Immature natural killer cell (primary cell): ENCODE data around the gene DNAL1. TPM values are rescaled to one million over a fixed set of nuclear protein-coding genes. Genes with fewer than 3 reads are reported as not detected.
A peak's percentile ranks its signal among the peaks of the same experiment; 100 is the strongest.

ENCODE experiments used
- DNase-seq, 3 donors: peaks; one replicate each; pipeline ENCODE4 v3.0.0; 2022; ENCODE audit warnings: mixed read lengths in 1 of 3
- H3K27ac Mint-ChIP-seq, 6 donors: one replicate each; pipeline ENCODE4 v1.8.0; 2020; ENCODE audit warnings: mixed read lengths in 6 of 6, mild to moderate bottlenecking in 5 of 6, inconsistent platforms in 4 of 6, moderate library complexity in 3 of 6
- H3K27me3 Mint-ChIP-seq, 3 donors: one replicate each; pipeline ENCODE4 v1.8.0; 2020 to 2021; ENCODE audit warnings: low read depth in 3 of 3, mild to moderate bottlenecking in 3 of 3, mixed read lengths in 3 of 3, moderate library complexity in 3 of 3, inconsistent platforms in 1 of 3
- H3K36me3 Mint-ChIP-seq, 3 donors: one replicate each; pipeline ENCODE4 v1.8.0; 2020; ENCODE audit warnings: mixed read lengths in 3 of 3, inconsistent platforms in 2 of 3, mild to moderate bottlenecking in 2 of 3
- H3K4me1 Mint-ChIP-seq, 2 donors: one replicate each; pipeline ENCODE4 v1.8.0; 2020; ENCODE audit warnings: inconsistent platforms in 2 of 2, mild to moderate bottlenecking in 2 of 2, mixed read lengths in 2 of 2, moderate library complexity in 1 of 2
- H3K4me3 Mint-ChIP-seq, 5 donors: one replicate each; pipeline ENCODE4 v1.8.0; 2020; ENCODE audit warnings: mild to moderate bottlenecking in 5 of 5, mixed read lengths in 5 of 5, inconsistent platforms in 3 of 5, moderate library complexity in 3 of 5
- H3K9me3 Mint-ChIP-seq, 6 donors: one replicate each; pipeline ENCODE4 v1.8.0; 2020; ENCODE audit warnings: mild to moderate bottlenecking in 6 of 6, mixed read lengths in 6 of 6, inconsistent platforms in 4 of 6, moderate library complexity in 3 of 6
- polyA plus RNA-seq, 3 donors: library from polyadenylated mRNA; unstranded; fragments of 300-500 nt; fragmentation: Illumina TruSeq; gene quantifications; one replicate each; pipeline ENCODE4 v1.2.3, GENCODE V29; 2021

DNAL1 gene
- polyA plus RNA-seq, 3 donors from 2014 or later: 3.5 to 7.7 (median 4.4) TPM

GRCh38 chr14:73741386-73741875 lies 96.6 kb downstream of the DNAL1 start:
- H3K36me3 Mint-ChIP-seq: peaks cover 0 to 8% (median 0%) of the 10 kb centered on the region in 3 donors
- H3K4me1 Mint-ChIP-seq: peaks cover 72 to 73% of the 10 kb centered on the region in 2 donors
- peak overlapping the region; percentile 76 to 92 (median 85) for H3K4me3 Mint-ChIP-seq
- peaks cover 2 to 16% (median 3%) of the 10 kb centered on the region in 3 donors for H3K27me3 Mint-ChIP-seq
- DNase-seq: peak; percentile 62 to 68 (median 66)
- peak overlapping the region; percentile 90 to 98 (median 96) for H3K27ac Mint-ChIP-seq
- no peaks in the 10 kb centered on the region for H3K9me3 Mint-ChIP-seq

- Mint-ChIP-seq H3K27ac (peak overlapping the region; percentile 90 to 98 (median 96)), H3K27me3 (peaks cover 2 to 16% (median 3%) of the 10 kb centered on the region in 3 donors), H3K4me1 (peaks cover 77% of the 10 kb centered on the region in 2 donors), H3K4me3 (peak overlapping the region; percentile 76 to 92 (median 85)), H3K9me3 (no peaks in the 10 kb centered on the region), H3K36me3 (peaks cover 0 to 2% (median 0%) of the 10 kb centered on the region in 3 donors)
- DNase-seq: peak in 1 of 3 donors; percentile 35
Measured at GRCh38 chr14:73741876-73742519, 97.2 kb downstream of the DNAL1 start.

DNA sequence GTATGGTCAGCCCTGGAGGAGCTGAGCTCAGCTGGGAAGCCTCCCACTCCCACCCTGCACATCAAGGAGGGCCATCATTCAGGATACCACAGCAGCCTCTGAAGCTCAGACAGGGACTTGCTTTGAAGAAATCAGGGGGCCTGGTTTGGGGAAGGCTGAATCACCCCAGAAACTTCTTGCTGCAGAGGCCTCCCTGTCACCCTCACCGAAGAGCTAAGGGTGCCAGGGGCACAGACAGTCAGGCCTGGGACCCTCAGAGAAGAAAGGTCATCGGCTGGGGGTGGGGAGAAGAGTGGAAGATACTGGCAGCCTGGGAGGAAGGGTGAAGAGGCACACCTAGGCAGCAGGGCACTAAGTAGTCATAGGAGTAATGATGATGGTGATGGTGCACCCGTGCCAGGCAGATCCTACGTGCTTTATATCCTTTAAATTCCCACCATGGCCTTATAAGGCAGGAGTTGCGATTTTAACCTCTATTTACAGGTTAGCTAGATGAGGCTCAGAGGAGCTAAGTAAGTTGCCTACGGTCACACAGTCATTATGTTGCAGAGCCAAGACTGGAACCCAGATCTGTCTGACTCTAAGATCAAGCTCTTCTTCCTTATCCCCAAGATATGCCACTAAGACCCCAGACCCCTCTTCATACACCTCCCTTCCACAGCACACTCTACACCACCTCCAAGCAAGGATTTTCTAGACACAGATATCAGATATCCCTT lies 97.9 kb downstream of the DNAL1 start:
- Mint-ChIP-seq H3K36me3 (no peaks in the 10 kb centered on the region), H3K4me3 (peak overlapping the region; percentile 76 to 92 (median 85)), H3K27me3 (peaks cover 2 to 16% (median 4%) of the 10 kb centered on the region in 3 donors), H3K27ac (peak overlapping the region; percentile 90 to 98 (median 96)), H3K9me3 (no peaks in the 10 kb centered on the region), H3K4me1 (peaks cover 83 to 84% of the 10 kb centered on the region in 2 donors)
- no peak for DNase-seq

- peaks cover 2 to 16% (median 7%) of the 10 kb centered on the region in 3 donors for H3K27me3 Mint-ChIP-seq
- H3K9me3 Mint-ChIP-seq: no peaks in the 10 kb centered on the region
- H3K36me3 Mint-ChIP-seq: no peaks in the 10 kb centered on the region
- H3K4me1 Mint-ChIP-seq: peaks cover 91 to 92% of the 10 kb centered on the region in 2 donors
- peak; percentile 64 to 71 (median 66) for DNase-seq
- H3K4me3 Mint-ChIP-seq: peak overlapping the region; percentile 76 to 92 (median 85)
- peak overlapping the region; percentile 90 to 98 (median 96) for H3K27ac Mint-ChIP-seq
Measured at GRCh38 chr14:73743431-73743931, 98.7 kb downstream of the DNAL1 start.

- Mint-ChIP-seq H3K9me3 (no peaks in the 10 kb centered on the region), H3K36me3 (no peaks in the 10 kb centered on the region), H3K27ac (peak overlapping the region; percentile 90 to 98 (median 96)), H3K4me3 (peak overlapping the region; percentile 76 to 92 (median 85)), H3K4me1 (peaks cover 96 to 97% of the 10 kb centered on the region in 2 donors), H3K27me3 (peaks cover 2 to 16% (median 7%) of the 10 kb centered on the region in 3 donors)
- no peak for DNase-seq
Measured at GRCh38 chr14:73744175-73744867, 99.5 kb downstream of the DNAL1 start.

DNA sequence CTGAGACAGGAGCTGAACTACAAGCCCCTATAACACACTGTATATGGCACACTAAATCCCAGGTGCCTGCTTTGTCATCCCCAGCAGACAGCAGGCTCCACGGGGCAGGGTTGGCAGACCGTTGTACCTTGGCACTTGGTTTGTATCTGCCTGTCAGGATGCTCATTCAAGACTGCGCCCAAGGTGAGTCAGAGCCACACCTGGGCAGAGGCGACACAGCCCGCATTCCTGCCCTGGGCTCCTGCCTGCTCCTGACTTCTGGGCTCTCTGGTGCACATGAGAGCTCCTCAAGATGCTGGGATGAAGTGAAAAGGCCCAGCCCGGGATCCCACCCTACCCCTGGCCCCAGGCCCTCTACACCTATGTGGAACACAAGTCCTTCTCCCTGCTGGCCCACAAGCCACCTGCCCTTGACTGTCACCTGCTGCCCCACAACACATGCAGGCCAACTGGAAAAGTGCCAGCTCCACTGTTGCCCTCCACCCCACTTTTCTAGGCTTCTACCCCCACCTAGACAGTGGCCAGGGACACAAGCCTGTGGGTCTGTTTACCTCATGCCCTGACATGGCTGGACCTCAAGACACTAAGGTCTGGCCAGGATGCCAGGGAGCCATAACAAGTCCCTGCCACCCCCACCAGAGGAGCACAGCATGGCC lies 100.2 kb downstream of the DNAL1 start:
- DNase-seq: no peak
- Mint-ChIP-seq H3K9me3 (no peaks in the 10 kb centered on the region), H3K27me3 (peaks cover 2 to 16% (median 7%) of the 10 kb centered on the region in 3 donors), H3K27ac (peak overlapping the region; percentile 90 to 98 (median 96)), H3K36me3 (no peaks in the 10 kb centered on the region), H3K4me3 (peak overlapping the region; percentile 76 to 92 (median 85)), H3K4me1 (peaks cover 97% of the 10 kb centered on the region in 2 donors)

GRCh38 chr14:73745571-73746519 lies 101.1 kb downstream of the DNAL1 start:
- peak overlapping the region in 4 of 5 donors; percentile 76 to 92 (median 88) for H3K4me3 Mint-ChIP-seq
- H3K4me1 Mint-ChIP-seq: peaks cover 97% of the 10 kb centered on the region in 2 donors
- no peaks in the 10 kb centered on the region for H3K36me3 Mint-ChIP-seq
- DNase-seq: no peak
- H3K9me3 Mint-ChIP-seq: no peaks in the 10 kb centered on the region
- peaks cover 2 to 16% (median 7%) of the 10 kb centered on the region in 3 donors for H3K27me3 Mint-ChIP-seq
- H3K27ac Mint-ChIP-seq: peak overlapping the region; percentile 89 to 98 (median 96)

- Mint-ChIP-seq H3K27me3 (peaks cover 2 to 13% (median 9%) of the 10 kb centered on the region in 3 donors), H3K4me1 (peaks cover 97% of the 10 kb centered on the region in 2 donors), H3K4me3 (peak overlapping the region; percentile 11 to 58 (median 40)), H3K27ac (peak overlapping the region in 5 of 6 donors; percentile 46 to 90 (median 82)), H3K9me3 (no peaks in the 10 kb centered on the region), H3K36me3 (no peaks in the 10 kb centered on the region)
- no peak for DNase-seq
Measured at GRCh38 chr14:73746520-73747378, 102.0 kb downstream of the DNAL1 start.

GRCh38 chr14:73747379-73748211 lies 102.8 kb downstream of the DNAL1 start:
- H3K36me3 Mint-ChIP-seq: no peaks in the 10 kb centered on the region
- H3K4me1 Mint-ChIP-seq: peaks cover 97% of the 10 kb centered on the region in 2 donors
- peaks cover 2 to 9% (median 6%) of the 10 kb centered on the region in 3 donors for H3K27me3 Mint-ChIP-seq
- peak overlapping the region in 5 of 6 donors; percentile 46 to 94 (median 82) for H3K27ac Mint-ChIP-seq
- DNase-seq: no peak
- H3K4me3 Mint-ChIP-seq: peak overlapping the region; percentile 11 to 47 (median 25)
- no peaks in the 10 kb centered on the region for H3K9me3 Mint-ChIP-seq

DNA sequence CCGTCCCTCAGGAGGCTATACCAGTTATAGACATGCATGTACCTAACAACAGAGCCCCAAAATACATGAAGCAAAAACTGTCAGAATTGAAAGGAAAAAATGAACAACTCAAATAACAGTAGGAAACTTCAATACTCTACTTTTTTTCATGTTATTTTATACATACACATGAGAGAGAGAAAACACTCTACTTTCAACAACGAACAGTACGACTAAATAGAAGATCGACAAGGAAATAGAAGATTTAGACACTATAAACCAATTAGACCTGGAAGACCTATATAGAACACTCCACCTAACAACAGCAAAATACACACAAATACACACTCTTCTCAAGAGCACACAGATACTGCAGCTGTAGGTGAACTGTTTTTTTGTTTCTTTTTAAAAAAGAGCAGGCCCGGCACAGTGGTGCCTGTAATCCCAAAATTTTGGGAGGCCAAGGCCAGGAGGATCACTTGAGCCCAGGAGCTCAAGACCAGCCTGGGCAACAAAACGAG lies 104.1 kb downstream of the DNAL1 start:
- peaks cover 97% of the 10 kb centered on the region in 2 donors for H3K4me1 Mint-ChIP-seq
- H3K36me3 Mint-ChIP-seq: no peaks in the 10 kb centered on the region
- peak overlapping the region; percentile 53 to 94 (median 80) for H3K27ac Mint-ChIP-seq
- DNase-seq: no peak
- H3K4me3 Mint-ChIP-seq: peak overlapping the region; percentile 33 to 71 (median 64)
- H3K9me3 Mint-ChIP-seq: no peaks in the 10 kb centered on the region
- H3K27me3 Mint-ChIP-seq: peaks cover 4 to 8% (median 4%) of the 10 kb centered on the region in 3 donors
